Activated CD8-positive, alpha-beta memory T cell treated with anti-CD3 and anti-CD28 coated beads for 1 hour (primary cell): ENCODE data around the gene MYO16.
"Not testable (repeated sequence)": the region's sequence is repeated elsewhere in the genome, so short reads cannot be mapped to it uniquely, and the experiment has no call there.

Source experiments
- DNase-seq, 2 donors: peaks; one replicate each; pipeline ENCODE4 v3.0.0-alpha.2; 2020; ENCODE audit warnings: low read depth in 1 of 2; ENCODE audit errors: extremely low read depth in 1 of 2

MYO16 gene

GRCh38 chr13:108877300-108877699, 247.9 kb downstream of the MYO16 start:
- no peak for DNase-seq

- DNase-seq = no peak
Observed at GRCh38 chr13:108878732-108879131, 249.3 kb downstream of the MYO16 start.

GRCh38 chr13:108889324-108889984, 260.0 kb downstream of the MYO16 start:
- no peak for DNase-seq

- DNase-seq = no peak
Observed at GRCh38 chr13:108895220-108895704, 265.9 kb downstream of the MYO16 start.

- no peak for DNase-seq
Observed at GRCh38 chr13:108897955-108898354, 268.5 kb downstream of the MYO16 start.

GRCh38 chr13:108902405-108903155, 273.2 kb downstream of the MYO16 start:
- DNase-seq = no peak

GRCh38 chr13:108903613-108904012, 274.2 kb downstream of the MYO16 start:
- no peak for DNase-seq

- DNase-seq = no peak
Observed at GRCh38 chr13:108911807-108912206, 282.4 kb downstream of the MYO16 start.

GRCh38 chr13:108913731-108914130, 284.3 kb downstream of the MYO16 start:
- not testable (repeated sequence) for DNase-seq

GRCh38 chr13:108915095-108915633, 285.8 kb downstream of the MYO16 start:
- no peak for DNase-seq

GRCh38 chr13:108915634-108916512, 286.5 kb downstream of the MYO16 start:
- peak; percentile 19 to 49 for DNase-seq

- no peak for DNase-seq
Observed at GRCh38 chr13:108917581-108917980, 288.2 kb downstream of the MYO16 start.

GRCh38 chr13:108919036-108919907, 289.9 kb downstream of the MYO16 start:
- DNase-seq = no peak

GRCh38 chr13:108920137-108920536, 290.7 kb downstream of the MYO16 start:
- no peak for DNase-seq

GRCh38 chr13:108921238-108921637, 291.8 kb downstream of the MYO16 start:
- no peak for DNase-seq

GRCh38 chr13:108922108-108922507, 292.7 kb downstream of the MYO16 start:
- DNase-seq = no peak

- no peak for DNase-seq
Observed at GRCh38 chr13:108923386-108924047, 294.1 kb downstream of the MYO16 start.

- DNase-seq = no peak
Observed at GRCh38 chr13:108924134-108924533, 294.7 kb downstream of the MYO16 start.

GRCh38 chr13:108924541-108924940, 295.1 kb downstream of the MYO16 start:
- DNase-seq = no peak
